Upper lobe of left lung (tissue), 6 donors: Measurements from ENCODE around the gene NWD2. TPM values are rescaled to one million over a fixed set of nuclear protein-coding genes. Genes with fewer than 3 reads are reported as not detected.
"Not testable (repeated sequence)": the region's sequence is repeated elsewhere in the genome, so short reads cannot be mapped to it uniquely, and the experiment has no call there.

Experiments used
- ATAC-seq, 2 donors: fragments of 200-7000 bp; cut with Tn5 transposase; one replicate each; pipeline ENCODE4 v1.9.1; 2022; ENCODE audit warnings: mild to moderate bottlenecking in 2 of 2, moderate library complexity in 2 of 2; ENCODE audit not compliant: low FRiP score in 2 of 2
- DNase-seq, 2 donors: peaks; one replicate each; pipeline ENCODE4 v3.0.0-alpha.2; 2019 to 2020
- H3K27ac ChIP-seq, 4 donors: fragments of 200-600 bp; sonication (generic); one replicate each; pipeline ENCODE4 v1.5.1; 2016 to 2019
- H3K27me3 ChIP-seq, 4 donors: fragments of 200-600 bp; sonication (generic); one replicate each; pipeline ENCODE4 v1.5.1; 2017 to 2019
- H3K36me3 ChIP-seq, 4 donors: fragments of 200-600 bp; sonication (generic); one replicate each; pipeline ENCODE4 v1.5.1; 2016 to 2019
- H3K4me1 ChIP-seq, 4 donors: fragments of 200-600 bp; sonication (generic); one replicate each; pipeline ENCODE4 v1.5.1; 2018 to 2019
- H3K4me3 ChIP-seq, 4 donors: fragments of 200-600 bp; sonication (generic); one replicate each; pipeline ENCODE4 v1.5.1; 2017 to 2019; ENCODE audit warnings: mild to moderate bottlenecking in 2 of 4, moderate library complexity in 1 of 4
- H3K9me3 ChIP-seq, 4 donors: fragments of 200-600 bp; sonication (generic); one replicate each; pipeline ENCODE4 v1.5.1; 2018 to 2019
- EP300 ChIP-seq, 4 donors: sonication (generic); formaldehyde crosslinking; IDR thresholded peaks; one replicate each; pipeline ENCODE4 v1.5.1; 2017; ENCODE audit warnings: antibody characterized with exemption in 4 of 4, control low read depth in 2 of 4
- POLR2A ChIP-seq, 4 donors: fragments of 450-650 bp; IDR thresholded peaks; one replicate each; pipeline ENCODE4 v1.5.1; 2016 to 2017; ENCODE audit warnings: antibody characterized with exemption in 4 of 4, mild to moderate bottlenecking in 2 of 4
- POLR2AphosphoS5 ChIP-seq, 2 donors: sonication (generic); formaldehyde crosslinking; IDR thresholded peaks; one replicate each; pipeline ENCODE4 v1.5.1; 2017; ENCODE audit warnings: antibody characterized with exemption in 2 of 2
- WGBS, 2 donors: methylation state at CpG; one replicate each; pipeline ENCODE4 v1.1.5; 2017 to 2018; 5-methylcytosine and 5-hydroxymethylcytosine counted together
- small RNA-seq, 4 donors: library from RNA; depleted of rRNA; stranded (forward); fragments of <200 nt; gene quantifications; one replicate each; pipeline ENCODE3, GENCODE V24; 2016
- total RNA-seq, 6 donors: library from RNA; depleted of rRNA in 4 of 6; stranded (reverse); fragments of >200 nt in 4 of 6; gene quantifications; one replicate each; pipeline versions ENCODE4 v1.1.0 to v1.2.1, GENCODE V29; 2016 to 2021
- TF ChIP-seq, protein P1 (sequence below), 6 experiments: fragments of 450-650 bp in 4 of 6; fragments of 200-600 bp in 2 of 6; sonication (generic) in 2 of 6; IDR thresholded peaks; one replicate each; pipeline ENCODE4 v1.5.1; 2016 to 2019; ENCODE audit warnings: antibody characterized with exemption in 6 of 6
- donor health status: DM: no; HTN: no; CAD: no; lungs with moderate emphysema.
- donor health status: DM: no; HTN: yes; CAD: no; lungs with severe emphysema.

The NWD2 gene
- total RNA-seq, 6 donors from 2014 or later: not detected

- Histone ChIP-seq H3K9me3 (no peaks in the 10 kb centered on the region), H3K27me3 (no peaks in the 10 kb centered on the region), H3K4me1 (no peaks in the 10 kb centered on the region), H3K36me3 (no peaks in the 10 kb centered on the region), H3K4me3 (no peak overlapping the region), H3K27ac (no peak overlapping the region)
- TF ChIP-seq, protein P1, sequence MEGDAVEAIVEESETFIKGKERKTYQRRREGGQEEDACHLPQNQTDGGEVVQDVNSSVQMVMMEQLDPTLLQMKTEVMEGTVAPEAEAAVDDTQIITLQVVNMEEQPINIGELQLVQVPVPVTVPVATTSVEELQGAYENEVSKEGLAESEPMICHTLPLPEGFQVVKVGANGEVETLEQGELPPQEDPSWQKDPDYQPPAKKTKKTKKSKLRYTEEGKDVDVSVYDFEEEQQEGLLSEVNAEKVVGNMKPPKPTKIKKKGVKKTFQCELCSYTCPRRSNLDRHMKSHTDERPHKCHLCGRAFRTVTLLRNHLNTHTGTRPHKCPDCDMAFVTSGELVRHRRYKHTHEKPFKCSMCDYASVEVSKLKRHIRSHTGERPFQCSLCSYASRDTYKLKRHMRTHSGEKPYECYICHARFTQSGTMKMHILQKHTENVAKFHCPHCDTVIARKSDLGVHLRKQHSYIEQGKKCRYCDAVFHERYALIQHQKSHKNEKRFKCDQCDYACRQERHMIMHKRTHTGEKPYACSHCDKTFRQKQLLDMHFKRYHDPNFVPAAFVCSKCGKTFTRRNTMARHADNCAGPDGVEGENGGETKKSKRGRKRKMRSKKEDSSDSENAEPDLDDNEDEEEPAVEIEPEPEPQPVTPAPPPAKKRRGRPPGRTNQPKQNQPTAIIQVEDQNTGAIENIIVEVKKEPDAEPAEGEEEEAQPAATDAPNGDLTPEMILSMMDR (IDR thresholded peaks at IDR 0.05): no peak
- TF ChIP-seq EP300 (IDR thresholded peaks at IDR 0.05): no peak
- no peak for TF ChIP-seq POLR2AphosphoS5 (IDR thresholded peaks at IDR 0.05)
- TF ChIP-seq POLR2A (IDR thresholded peaks at IDR 0.05): no peak
- DNase-seq: no peak
- no peak for ATAC-seq
Measured at GRCh38 chr4:37487668-37488067, 243.1 kb downstream of the NWD2 start.

DNA sequence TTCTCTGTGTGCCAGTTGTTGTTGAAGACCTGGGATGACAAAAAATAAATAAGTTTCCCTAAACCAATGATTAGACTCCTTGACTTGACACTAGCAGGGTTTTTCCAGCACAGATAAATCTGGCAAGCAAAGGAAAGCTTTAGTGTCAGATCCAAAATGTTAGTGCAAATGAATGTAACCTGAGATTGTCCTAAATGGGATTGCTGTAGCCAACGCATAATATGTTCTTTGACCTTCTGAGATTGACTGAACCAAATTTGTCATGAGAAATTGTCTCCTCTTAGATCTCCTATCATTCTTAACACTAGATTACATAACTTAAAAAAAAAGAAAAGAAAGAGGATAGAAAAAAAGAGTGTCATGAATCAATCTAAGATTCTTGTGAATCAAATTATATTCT, 245.2 kb downstream of the NWD2 start:
- no peak for ATAC-seq
- no peak overlapping the region for H3K27ac ChIP-seq
- H3K9me3 ChIP-seq: no peaks in the 10 kb centered on the region
- TF ChIP-seq, protein P1 (IDR thresholded peaks at IDR 0.05): no peak
- no peak for TF ChIP-seq POLR2A (IDR thresholded peaks at IDR 0.05)
- WGBS, 2 donors: 84 to 93% methylated on average over 1 of the region's 1 CpG
- no peaks in the 10 kb centered on the region for H3K27me3 ChIP-seq
- no peaks in the 10 kb centered on the region for H3K36me3 ChIP-seq
- no peak overlapping the region for H3K4me3 ChIP-seq
- no peaks in the 10 kb centered on the region for H3K4me1 ChIP-seq
- DNase-seq: no peak

DNA sequence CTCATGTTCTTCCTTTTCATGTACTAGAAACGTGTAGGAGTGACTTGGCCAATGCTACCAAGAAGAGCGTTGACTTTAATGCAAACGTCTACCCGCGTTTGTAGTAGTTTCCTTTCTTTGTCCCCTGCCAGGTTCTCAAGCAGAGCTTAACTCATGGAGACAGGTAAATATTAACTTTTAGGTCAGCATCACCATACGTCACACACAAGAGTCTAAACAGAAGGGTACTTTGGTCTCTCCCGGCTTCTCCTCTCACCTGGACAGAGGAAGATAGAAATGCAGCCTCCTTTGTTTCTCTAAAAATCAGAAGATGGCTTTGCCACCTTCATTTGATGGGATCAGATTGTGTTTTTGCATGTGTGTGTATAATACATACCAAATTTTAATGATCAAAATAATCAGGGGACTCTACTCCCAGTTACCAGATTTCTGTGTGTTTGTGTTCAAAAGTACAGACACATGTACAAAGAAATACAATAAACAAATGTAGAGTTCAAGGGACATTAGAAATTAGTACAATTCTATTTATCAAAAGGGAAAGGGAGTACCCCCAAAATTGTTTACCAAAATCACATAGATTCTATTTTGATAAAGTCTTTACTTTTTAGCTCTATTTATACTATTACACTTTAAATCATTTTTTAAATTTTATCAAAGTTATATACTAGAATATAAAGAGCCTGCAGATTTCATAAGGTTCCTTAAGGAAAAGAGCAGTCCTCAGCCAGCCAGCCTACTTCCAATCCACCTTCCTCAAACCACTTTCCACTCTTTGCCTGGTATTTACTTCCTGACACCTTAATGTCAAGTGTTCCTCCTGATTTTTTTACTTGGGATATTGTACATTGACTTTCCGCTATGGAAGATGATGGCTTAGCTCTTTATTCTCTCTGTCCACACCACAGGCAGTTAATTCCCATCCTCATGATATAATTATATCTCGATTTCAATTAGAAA, 246.1 kb downstream of the NWD2 start:
- Histone ChIP-seq H3K27me3 (no peaks in the 10 kb centered on the region), H3K4me1 (no peaks in the 10 kb centered on the region), H3K36me3 (no peaks in the 10 kb centered on the region), H3K27ac (no peak overlapping the region), H3K9me3 (no peaks in the 10 kb centered on the region), H3K4me3 (no peak overlapping the region)
- 67 to 74% methylated on average over 9 of the region's 9 CpGs for WGBS, 2 donors
- ATAC-seq: no peak
- TF ChIP-seq, protein P1 (IDR thresholded peaks at IDR 0.05): no peak
- TF ChIP-seq POLR2A (IDR thresholded peaks at IDR 0.05): no peak
- no peak for TF ChIP-seq POLR2AphosphoS5 (IDR thresholded peaks at IDR 0.05)
- no peak for TF ChIP-seq EP300 (IDR thresholded peaks at IDR 0.05)
- no peak for DNase-seq

DNA sequence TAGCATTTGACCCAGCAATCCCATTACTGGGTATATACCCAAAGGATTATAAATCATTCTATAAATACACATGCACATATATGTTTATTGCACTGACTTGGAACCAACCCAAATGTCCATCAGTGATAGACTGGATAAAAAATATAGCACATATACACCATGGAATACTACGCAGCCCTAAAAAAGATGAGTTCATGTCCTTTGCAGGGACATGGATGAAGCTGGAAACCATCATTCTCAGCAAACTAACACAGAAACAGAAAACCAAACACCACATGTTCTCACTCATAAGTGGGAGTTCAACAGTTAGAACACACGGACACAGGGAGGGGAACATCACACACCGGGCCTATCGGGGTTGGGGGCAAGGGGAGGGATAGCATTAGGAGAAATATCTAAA, 250.8 kb downstream of the NWD2 start:
- H3K4me3 ChIP-seq, ATAC-seq, H3K27me3 ChIP-seq, H3K4me1 ChIP-seq, H3K9me3 ChIP-seq, H3K36me3 ChIP-seq, H3K27ac ChIP-seq, DNase-seq: not testable (repeated sequence)
- WGBS, 2 donors: 95 to 97% methylated on average over 4 of the region's 4 CpGs

Small RNA genes lying within 50 kb of the gene (small RNA-seq; reads per million reads assigned to genes)
- 0 reads per million in 4 donors for gene MIR4801
